MCF 10A (cell line): ENCODE data around the gene GRIN3B. TPM values are rescaled to one million over a fixed set of nuclear protein-coding genes. Genes with fewer than 3 reads are reported as not detected.
A peak's percentile ranks its signal among the peaks of the same experiment; 100 is the strongest.

Experiments used
- BruUV-seq: library from RNA; stranded (reverse); fragments of 400-500 nt; replicated peaks from 2 replicates; lab custom pipeline; 2021; lab: Mats Ljungman, UMichigan
- CTCF ChIA-PET: fragments of 300-600 bp; sonication (Branson Sonifier 250); formaldehyde crosslinking; extraction: SDS; loops from one replicate; lab custom pipeline; 2021; ENCODE audit warnings: antibody characterized with exemption, inconsistent platforms; lab: Yijun Ruan, JAX
- POLR2A ChIA-PET: fragments of 300-600, 350-650 bp; sonication (Branson Sonifier 250); formaldehyde crosslinking; extraction: SDS; loops from one replicate; lab custom pipeline; 2020; ENCODE audit warnings: antibody characterized with exemption, inconsistent platforms; lab: Yijun Ruan, JAX
- DNase-seq: peaks from one replicate; pipeline ENCODE4 v3.0.0-alpha.2; 2018; ENCODE audit not compliant: unreplicated experiment
- H3K27ac Mint-ChIP-seq: one replicate; pipeline ENCODE4 v1.8.0; 2022; ENCODE audit warnings: mild to moderate bottlenecking, low read depth, mixed read lengths; ENCODE audit not compliant: unreplicated experiment
- H3K27me3 Mint-ChIP-seq: one replicate; pipeline ENCODE4 v1.8.0; 2022; ENCODE audit warnings: mixed read lengths; ENCODE audit not compliant: insufficient read depth, unreplicated experiment
- H3K36me3 Mint-ChIP-seq: one replicate; pipeline ENCODE4 v1.8.0; 2022; ENCODE audit warnings: mild to moderate bottlenecking, moderate library complexity, mixed read lengths; ENCODE audit not compliant: insufficient read depth, unreplicated experiment
- H3K4me1 Mint-ChIP-seq: one replicate; pipeline ENCODE4 v1.8.0; 2022; ENCODE audit warnings: mixed read lengths; ENCODE audit not compliant: insufficient read depth, unreplicated experiment
- H3K4me3 Mint-ChIP-seq: one replicate; pipeline ENCODE4 v1.8.0; 2022; ENCODE audit warnings: mild to moderate bottlenecking, moderate library complexity, mixed read lengths; ENCODE audit not compliant: unreplicated experiment
- H3K9me3 Mint-ChIP-seq: one replicate; pipeline ENCODE4 v1.8.0; 2022; ENCODE audit warnings: mixed read lengths; ENCODE audit not compliant: unreplicated experiment
- intact Hi-C: fragments of 100-400 bp; cut with micrococcal nuclease; formaldehyde crosslinking; loops from 2 replicates; pipeline ENCODE4 v1.14.1; 2022
- total RNA-seq: library from RNA; stranded (reverse); gene quantifications from 2 replicates; pipeline ENCODE4 v1.2.3, GENCODE V29; 2022
- TF ChIP-seq, protein P1 (sequence below): fragments of 200-600 bp; IDR thresholded peaks from one replicate; pipeline ENCODE4 v1.8.0; 2022; ENCODE audit warnings: antibody characterized with exemption, mild to moderate bottlenecking; ENCODE audit not compliant: unreplicated experiment

The GRIN3B gene
- total RNA-seq, 1 experiment from 2014 or later = not detected

DNA sequence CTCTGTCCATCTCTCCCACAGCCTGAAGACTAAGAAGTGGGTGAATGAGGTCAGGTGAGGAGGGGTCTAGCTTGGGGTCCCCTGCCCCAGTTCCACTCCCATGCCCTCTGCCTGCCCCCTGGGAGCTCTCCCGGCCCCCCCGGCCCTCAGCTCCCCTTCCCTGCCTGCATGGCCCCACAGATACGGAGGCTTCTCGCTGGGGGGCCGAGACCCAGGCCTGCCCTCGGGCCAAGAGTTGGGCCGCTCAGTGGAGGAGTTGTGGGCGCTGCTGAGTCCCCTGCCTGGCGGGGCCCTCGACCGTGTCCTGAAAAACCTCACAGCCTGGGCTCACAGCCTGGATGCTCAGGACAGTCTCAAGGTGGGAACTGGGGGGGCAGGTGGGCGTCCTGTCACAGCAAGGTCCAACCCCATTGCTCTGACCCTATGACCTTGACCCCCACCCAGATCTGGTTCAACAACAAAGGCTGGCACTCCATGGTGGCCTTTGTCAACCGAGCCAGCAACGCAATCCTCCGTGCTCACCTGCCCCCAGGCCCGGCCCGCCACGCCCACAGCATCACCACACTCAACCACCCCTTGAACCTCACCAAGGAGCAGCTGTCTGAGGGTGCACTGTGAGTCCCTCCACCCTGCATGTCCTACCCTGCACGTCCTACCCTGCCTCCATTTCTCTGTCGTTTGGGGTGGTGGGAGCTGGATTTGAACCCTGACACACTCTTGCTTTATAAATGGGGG, 55.8 kb downstream of the GRIN3B start:
- POLR2A ChIA-PET = interaction anchor here (1.5 to 1.6 kb wide), 2 partner anchors 15 to 30 kb away, joined by 3 to 5 read pairs; partner anchors contain the start of gene CNN2
- Mint-ChIP-seq H3K4me3 (no peak overlapping the region), H3K36me3 (no peaks in the 10 kb centered on the region), H3K27me3 (no peaks in the 10 kb centered on the region), H3K27ac (peak overlapping the region; percentile 63), H3K9me3 (no peaks in the 10 kb centered on the region), H3K4me1 (no peaks in the 10 kb centered on the region)
- intact Hi-C loops = loop anchor here (5.0 kb wide), 1 partner anchor 136 kb away; no protein-coding TSS in a partner anchor
- TF ChIP-seq, protein P1, sequence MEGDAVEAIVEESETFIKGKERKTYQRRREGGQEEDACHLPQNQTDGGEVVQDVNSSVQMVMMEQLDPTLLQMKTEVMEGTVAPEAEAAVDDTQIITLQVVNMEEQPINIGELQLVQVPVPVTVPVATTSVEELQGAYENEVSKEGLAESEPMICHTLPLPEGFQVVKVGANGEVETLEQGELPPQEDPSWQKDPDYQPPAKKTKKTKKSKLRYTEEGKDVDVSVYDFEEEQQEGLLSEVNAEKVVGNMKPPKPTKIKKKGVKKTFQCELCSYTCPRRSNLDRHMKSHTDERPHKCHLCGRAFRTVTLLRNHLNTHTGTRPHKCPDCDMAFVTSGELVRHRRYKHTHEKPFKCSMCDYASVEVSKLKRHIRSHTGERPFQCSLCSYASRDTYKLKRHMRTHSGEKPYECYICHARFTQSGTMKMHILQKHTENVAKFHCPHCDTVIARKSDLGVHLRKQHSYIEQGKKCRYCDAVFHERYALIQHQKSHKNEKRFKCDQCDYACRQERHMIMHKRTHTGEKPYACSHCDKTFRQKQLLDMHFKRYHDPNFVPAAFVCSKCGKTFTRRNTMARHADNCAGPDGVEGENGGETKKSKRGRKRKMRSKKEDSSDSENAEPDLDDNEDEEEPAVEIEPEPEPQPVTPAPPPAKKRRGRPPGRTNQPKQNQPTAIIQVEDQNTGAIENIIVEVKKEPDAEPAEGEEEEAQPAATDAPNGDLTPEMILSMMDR = no peak
- no TSS peak for BruUV-seq
- no peak for DNase-seq
- CTCF ChIA-PET = interaction anchor here (1.1 kb wide), 1 partner anchor 11 kb away, joined by 5 read pairs; the partner anchor contains the start of gene ARHGAP45

DNA sequence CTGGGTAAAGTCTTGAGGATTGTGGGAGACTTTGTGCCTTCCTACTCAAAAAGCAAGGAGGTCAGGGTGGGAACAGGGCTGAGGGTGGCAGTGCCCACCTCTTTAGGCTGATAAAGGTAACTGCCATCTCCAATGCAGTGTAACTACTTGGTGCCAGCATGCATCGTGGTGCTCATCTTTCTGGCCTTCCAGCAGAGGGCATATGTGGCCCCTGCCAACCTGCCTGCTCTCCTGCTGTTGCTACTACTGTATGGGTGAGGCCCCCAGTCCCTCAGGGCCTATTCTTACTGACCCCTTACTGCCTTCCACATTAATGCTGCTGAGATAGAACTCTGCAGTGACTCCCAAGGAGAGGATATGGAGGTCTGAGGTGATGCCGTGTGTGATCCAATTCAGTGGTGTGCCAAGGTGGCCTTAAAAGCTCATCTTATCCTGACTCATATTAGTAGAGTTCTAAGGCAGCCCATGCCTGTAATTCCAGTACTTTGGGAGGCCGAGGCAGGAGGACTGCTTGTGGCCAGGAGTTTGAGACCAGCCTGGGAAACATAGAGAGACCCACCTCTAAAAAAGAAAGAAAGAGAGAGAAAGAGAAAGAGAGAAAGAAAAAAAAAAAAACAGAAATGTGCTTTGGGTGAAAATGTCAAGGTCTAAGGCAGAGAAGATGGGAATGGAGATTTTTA, 57.1 kb downstream of the GRIN3B start:
- H3K9me3 Mint-ChIP-seq = no peaks in the 10 kb centered on the region
- no peaks in the 10 kb centered on the region for H3K27me3 Mint-ChIP-seq
- CTCF ChIA-PET = interaction anchor here (0.5 to 1.5 kb wide), 14 partner anchors 10 to 229 kb away, joined by 3 to 11 read pairs (median 4); partner anchors contain the start of gene ARHGAP45
- TF ChIP-seq, protein P1 = peak; percentile 53
- peak; percentile 65 for DNase-seq
- H3K4me3 Mint-ChIP-seq = no peak overlapping the region
- POLR2A ChIA-PET = interaction anchor here (0.6 to 1.6 kb wide), 3 partner anchors 16 to 184 kb away, joined by 3 to 5 read pairs (median 3); partner anchors contain the start of genes ATP5F1D and CNN2
- intact Hi-C loops = loop anchor here (1.0 to 5.0 kb wide), 2 partner anchors 50 to 135 kb away; no protein-coding TSS in a partner anchor
- H3K27ac Mint-ChIP-seq = peak overlapping the region; percentile 63
- H3K4me1 Mint-ChIP-seq = no peaks in the 10 kb centered on the region
- BruUV-seq = no TSS peak
- H3K36me3 Mint-ChIP-seq = no peaks in the 10 kb centered on the region

GRCh38 chr19:1058112-1058511, 57.9 kb downstream of the GRIN3B start:
- Mint-ChIP-seq H3K36me3 (no peaks in the 10 kb centered on the region), H3K9me3 (no peaks in the 10 kb centered on the region), H3K4me3 (no peak overlapping the region), H3K27me3 (no peaks in the 10 kb centered on the region), H3K4me1 (no peaks in the 10 kb centered on the region), H3K27ac (no peak overlapping the region)
- CTCF ChIA-PET = interaction anchor here (0.6 to 1.5 kb wide), 8 partner anchors 14 to 204 kb away, joined by 3 to 11 read pairs (median 4); no protein-coding TSS in a partner anchor
- no TSS peak for BruUV-seq
- intact Hi-C loops = loop anchor here (5.0 kb wide), 1 partner anchor 134 kb away; no protein-coding TSS in a partner anchor
- TF ChIP-seq, protein P1 = no peak
- POLR2A ChIA-PET = interaction anchor here (0.7 kb wide), 1 partner anchor 32 kb away, joined by 3 read pairs; the partner anchor contains the start of gene CNN2
- DNase-seq = no peak

Other genes starting within 250 kb of the GRIN3B start
- gene MISP, start 249.3 kb upstream of the GRIN3B start, total RNA-seq = 33.7 and 35.0 TPM in 2 replicates
- 348 and 431 TPM in 2 replicates for gene PTBP1, start 203.0 kb upstream of the GRIN3B start, total RNA-seq
- not detected in 2 replicates for gene PLPPR3, start 178.5 kb upstream of the GRIN3B start, total RNA-seq
- gene AZU1, start 172.6 kb upstream of the GRIN3B start, total RNA-seq = not detected in 2 replicates
- gene PRTN3, start 159.4 kb upstream of the GRIN3B start, total RNA-seq = not detected in 2 replicates
- not detected in 2 replicates for gene ELANE, start 148.1 kb upstream of the GRIN3B start, total RNA-seq
- gene CFD, start 140.8 kb upstream of the GRIN3B start, total RNA-seq = 0.88 and 1.1 TPM in 2 replicates
- 52.7 and 61.0 TPM in 2 replicates for gene MED16, start 107.2 kb upstream of the GRIN3B start, total RNA-seq
- gene RNU6-9, start 106.9 kb upstream of the GRIN3B start, total RNA-seq = not detected in 2 replicates
- gene R3HDM4, start 87.2 kb upstream of the GRIN3B start, total RNA-seq = 65.7 and 73.6 TPM in 2 replicates
- gene KISS1R, start 83.1 kb upstream of the GRIN3B start, total RNA-seq = not detected in 2 replicates
- 10.2 and 13.1 TPM in 2 replicates for gene ARID3A, start 74.4 kb upstream of the GRIN3B start, total RNA-seq
- 81.9 and 96.7 TPM in 2 replicates for gene WDR18, start 16.1 kb upstream of the GRIN3B start, total RNA-seq
- gene TMEM259, start 20.7 kb downstream of the GRIN3B start, total RNA-seq = 130 and 146 TPM in 2 replicates
- not detected in 2 replicates for gene RNU6-2, start 21.1 kb downstream of the GRIN3B start, total RNA-seq
- gene CNN2, start 26.2 kb downstream of the GRIN3B start, total RNA-seq = 112 and 166 TPM in 2 replicates
- gene ABCA7, start 39.7 kb downstream of the GRIN3B start, total RNA-seq = 10.3 and 18.2 TPM in 2 replicates
- gene ARHGAP45, start 66.7 kb downstream of the GRIN3B start, total RNA-seq = 11.9 and 15.3 TPM in 2 replicates
- gene POLR2E, start 95.0 kb downstream of the GRIN3B start, total RNA-seq = 184 and 201 TPM in 2 replicates
- gene GPX4, start 103.6 kb downstream of the GRIN3B start, total RNA-seq = 179 and 191 TPM in 2 replicates
- 99.6 and 123 TPM in 2 replicates for gene SBNO2, start 173.8 kb downstream of the GRIN3B start, total RNA-seq
- 63.1 and 65.6 TPM in 2 replicates for gene STK11, start 205.4 kb downstream of the GRIN3B start, total RNA-seq
- gene CBARP, start 237.6 kb downstream of the GRIN3B start, total RNA-seq = 7.0 and 8.2 TPM in 2 replicates
- gene ATP5F1D, start 241.3 kb downstream of the GRIN3B start, total RNA-seq = 256 and 258 TPM in 2 replicates
- gene MIDN, start 248.2 kb downstream of the GRIN3B start, total RNA-seq = 73.6 and 96.9 TPM in 2 replicates